GM19328 (cell line): Measurements from ENCODE around the gene CDK19.
A peak's percentile ranks its signal among the peaks of the same experiment; 100 is the strongest.
"Not testable (repeated sequence)": the region's sequence is repeated elsewhere in the genome, so short reads cannot be mapped to it uniquely, and the experiment has no call there.

Experiments used
- ATAC-seq: cut with Tn5 transposase; IDR thresholded peaks from one replicate; pipeline ENCODE4 v1.9.1; 2021; ENCODE audit warnings: mild to moderate bottlenecking, moderate library complexity; ENCODE audit not compliant: unreplicated experiment

The CDK19 gene

DNA sequence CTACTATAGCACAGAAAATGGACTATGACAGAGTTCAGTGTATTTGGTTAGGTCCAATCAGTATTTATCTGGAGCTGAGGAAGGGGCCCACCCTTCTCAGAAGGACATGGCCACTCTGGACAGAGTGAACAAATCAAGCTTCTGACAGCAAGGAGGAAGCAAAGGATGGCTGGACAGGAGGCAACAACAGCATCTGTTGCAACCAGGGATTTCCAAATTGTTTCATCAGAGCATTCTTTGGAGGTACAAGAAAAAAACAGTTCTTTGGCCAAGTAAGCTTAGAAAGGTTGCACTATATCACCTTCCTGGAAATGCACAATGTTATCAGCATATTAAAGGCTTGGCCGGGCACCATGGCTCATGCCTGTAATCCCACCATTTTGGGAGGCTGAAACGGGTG lies 220.2 kb downstream of the CDK19 start:
- ATAC-seq: no peak

DNA sequence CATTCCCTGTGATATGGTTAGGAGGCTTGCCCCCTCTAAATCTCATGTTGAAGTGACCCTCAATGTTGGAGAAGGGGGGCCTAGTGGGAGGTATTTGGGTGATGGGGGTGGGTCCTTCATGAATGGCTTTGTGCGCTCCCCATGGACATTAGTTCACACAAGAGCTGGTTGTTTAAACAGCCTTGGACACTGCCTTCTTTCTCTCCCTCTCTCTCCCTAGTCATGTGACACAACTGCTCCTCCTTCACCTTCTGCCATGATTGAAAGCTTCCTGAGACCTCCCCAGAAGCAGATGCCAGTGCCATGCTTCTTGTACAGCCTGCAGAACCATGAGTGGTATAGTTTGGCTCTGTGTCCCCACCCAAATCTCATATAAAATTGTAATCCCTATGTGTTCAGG lies 221.6 kb downstream of the CDK19 start:
- no peak for ATAC-seq

DNA sequence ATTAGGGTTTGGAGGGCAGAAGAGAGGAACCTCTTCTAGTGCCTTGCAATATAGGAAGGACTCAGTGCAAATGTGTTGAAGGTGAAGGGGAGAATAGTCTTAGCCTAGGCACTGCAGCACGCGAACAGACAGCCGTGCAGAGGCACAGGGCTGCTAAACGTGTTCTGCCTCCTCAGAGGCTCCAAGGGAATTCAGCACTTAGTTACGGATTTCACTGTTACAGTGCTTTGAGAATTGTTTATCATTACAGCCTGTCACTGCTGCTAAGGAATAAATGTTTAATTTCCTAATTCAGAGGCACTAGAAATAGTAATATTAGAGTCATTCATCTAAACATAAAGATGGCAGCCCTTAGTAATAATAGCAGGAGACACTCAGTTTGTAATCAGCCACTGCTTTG lies 222.5 kb downstream of the CDK19 start:
- ATAC-seq: no peak

DNA sequence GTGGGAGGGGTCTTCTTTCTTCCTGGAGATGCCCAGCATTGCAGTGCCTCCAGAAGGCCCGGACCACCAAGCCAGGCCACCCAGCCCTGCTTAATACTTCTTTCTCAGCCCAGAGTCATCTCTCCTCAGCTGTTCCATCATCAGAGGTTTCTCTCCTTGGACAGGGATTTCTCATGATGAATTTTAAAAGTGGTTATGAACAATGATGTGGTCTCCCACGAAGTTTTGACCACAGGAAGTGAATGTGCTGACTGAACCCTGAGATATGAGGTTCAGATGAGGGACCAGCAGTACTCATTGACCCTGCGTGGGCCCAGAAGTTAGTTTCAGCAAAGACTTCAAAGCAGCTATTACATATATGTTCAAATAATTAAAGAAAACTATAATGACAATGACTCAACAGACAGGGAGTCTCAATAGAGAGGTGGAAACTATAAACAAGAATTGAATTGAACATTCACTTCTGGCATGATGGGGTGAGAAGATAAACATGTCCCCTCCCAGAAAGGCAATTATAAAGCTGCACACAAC lies 224.4 kb downstream of the CDK19 start:
- ATAC-seq: no peak

DNA sequence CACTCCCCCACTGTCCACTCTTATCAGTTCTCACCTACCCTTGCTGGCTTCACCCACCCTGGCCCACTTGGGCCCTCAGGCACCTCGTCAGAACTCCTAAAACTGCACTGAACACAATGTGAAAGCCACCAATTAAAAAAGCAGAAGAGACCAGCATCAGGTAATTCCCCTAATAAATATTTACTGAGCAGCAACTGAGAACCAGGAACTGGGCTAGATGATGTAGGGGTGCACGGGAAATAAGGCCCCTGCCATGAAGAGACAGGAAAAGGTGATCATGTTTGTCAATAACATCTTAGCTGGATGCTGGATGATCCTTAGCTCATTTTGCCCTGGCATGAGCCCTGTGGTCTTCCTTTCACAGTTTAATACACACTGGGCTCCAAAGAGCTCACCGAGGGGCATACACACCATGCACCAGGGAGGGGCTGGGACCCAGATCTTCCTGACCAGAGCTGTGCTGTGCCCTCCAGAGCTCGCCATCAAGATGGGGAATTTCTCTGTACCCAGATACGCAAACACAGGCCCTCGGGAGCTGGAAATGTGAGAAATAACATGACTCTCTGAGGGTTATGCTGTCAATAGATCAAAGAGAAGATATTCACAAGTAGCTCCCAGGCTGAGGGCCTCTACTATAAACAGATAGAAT lies 225.3 kb downstream of the CDK19 start:
- ATAC-seq: peak; percentile 87

DNA sequence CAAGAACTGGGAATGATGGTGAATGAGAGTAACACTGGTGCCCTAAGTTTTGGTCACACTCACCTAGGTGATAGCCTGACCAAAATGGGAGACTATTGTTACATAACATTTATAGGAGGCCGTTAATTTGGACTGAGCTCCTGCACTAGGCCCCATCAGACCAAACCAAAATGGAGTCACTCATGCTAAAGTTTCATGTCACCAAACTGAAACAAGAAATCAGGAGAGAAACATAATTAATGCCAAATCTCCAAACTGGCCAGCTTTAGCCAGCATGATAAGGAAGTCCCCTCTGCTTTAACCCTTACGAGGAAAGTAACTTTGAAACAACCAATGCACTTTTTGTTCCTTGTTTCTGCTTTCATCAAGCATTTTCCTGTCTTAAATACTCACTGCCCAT lies 227.9 kb downstream of the CDK19 start:
- no peak for ATAC-seq

DNA sequence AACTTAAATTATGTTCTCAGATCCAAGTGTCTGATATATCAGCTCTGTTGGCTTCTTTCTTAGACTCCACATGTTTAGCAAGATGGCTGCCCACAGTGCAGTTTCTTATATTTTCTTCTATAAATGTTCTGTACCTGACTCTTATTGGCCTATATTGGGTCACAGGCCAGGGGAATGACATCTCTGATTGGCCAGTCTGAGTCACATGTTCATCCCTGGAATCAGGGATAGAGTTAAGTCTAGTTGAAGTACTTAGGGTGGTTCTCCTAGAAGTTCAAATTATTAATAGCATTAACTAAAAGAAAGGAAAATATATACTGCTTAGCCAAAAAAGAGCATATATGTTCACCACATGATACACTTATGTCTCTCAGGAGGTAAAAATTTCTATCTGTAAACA lies 233.6 kb downstream of the CDK19 start:
- ATAC-seq: no peak

DNA sequence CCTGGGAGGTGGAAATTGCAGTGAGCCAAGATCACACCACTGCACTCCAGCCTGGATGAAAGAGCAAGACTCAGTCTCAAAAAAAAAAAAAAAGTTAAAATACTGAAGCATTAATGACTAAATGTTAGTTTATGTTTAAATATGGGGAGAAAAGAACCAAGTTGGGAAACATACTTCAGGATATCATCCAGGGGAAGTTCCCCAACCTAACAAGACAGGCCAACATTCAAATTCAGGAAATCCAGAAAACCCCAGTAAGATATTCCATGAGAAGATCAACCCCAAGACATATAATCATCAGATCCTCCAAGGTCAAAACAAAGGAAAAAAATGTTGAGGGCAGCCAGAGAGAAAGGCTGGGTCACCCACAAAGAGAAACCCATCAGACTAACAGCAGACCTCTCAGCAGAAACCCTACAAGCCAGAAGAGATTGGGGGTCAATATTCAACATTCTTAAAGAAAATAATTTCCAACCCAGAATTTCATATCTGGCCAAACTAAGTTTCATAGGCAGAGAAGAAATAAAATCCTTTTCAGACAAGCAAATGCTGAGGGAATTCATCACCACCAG lies 237.6 kb downstream of the CDK19 start:
- not testable (repeated sequence) for ATAC-seq

DNA sequence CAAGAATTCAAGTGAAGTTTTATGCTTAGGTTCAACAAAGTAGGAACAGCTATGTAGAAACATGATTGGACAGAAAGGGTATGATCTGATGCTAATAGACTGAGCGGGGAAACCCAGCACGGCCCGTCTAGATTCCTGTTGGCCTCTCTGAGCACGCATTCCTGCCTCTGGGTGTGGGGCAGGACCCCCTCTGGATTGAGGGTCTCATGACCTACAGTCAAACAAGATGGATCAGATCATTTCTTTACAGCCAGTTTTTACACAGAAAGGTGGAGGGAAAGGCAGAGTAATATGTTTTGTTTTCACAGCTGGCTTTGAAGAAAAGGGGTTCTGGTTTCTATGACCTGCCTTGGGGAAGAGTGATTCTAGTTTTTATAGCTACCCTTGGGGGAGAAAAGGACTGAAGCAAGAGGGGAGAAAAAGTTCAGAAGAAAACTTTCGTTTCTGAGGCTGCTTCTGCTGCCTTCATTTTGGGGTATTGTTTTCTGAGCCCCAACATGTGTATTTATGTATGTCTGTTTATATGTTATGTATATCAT lies 239.3 kb downstream of the CDK19 start:
- no peak for ATAC-seq

DNA sequence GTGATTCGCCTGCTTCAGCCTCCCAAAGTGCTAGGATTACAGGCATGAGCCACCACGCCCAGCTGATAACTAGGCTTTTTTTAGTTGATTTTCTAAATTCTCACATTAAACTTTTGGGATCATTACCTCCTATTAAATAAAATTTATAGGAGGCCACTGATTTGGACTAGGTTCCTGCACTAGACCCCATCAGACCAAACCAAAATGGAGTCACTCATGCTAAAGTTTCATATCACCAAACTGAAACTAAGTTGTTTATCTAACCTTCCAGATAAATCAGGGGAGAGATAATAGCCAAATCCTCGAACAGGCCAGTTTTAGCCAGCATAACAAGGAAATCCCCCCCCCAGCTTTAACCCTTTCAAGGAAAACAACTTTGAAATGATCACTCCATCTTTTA lies 240.5 kb downstream of the CDK19 start:
- no peak for ATAC-seq

DNA sequence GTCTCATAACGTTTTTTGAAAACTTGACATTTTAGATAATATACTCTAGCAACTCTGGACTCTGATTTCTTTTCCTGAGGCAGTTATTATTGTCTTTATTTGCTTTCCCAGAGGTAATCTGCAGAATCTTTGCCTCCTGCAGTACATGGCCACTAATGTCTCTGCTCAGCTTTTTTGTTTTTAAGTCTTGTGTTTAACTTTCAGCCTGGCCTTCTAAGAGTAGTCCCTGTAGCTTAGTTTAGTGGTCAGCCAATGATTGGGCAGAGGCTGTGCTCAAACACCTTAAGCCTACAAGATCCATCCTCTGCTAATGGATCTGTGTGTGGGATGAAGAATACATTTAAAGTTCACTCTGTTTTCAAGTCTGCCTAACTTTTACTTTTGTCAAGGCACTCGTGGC lies 241.7 kb downstream of the CDK19 start:
- ATAC-seq: no peak

DNA sequence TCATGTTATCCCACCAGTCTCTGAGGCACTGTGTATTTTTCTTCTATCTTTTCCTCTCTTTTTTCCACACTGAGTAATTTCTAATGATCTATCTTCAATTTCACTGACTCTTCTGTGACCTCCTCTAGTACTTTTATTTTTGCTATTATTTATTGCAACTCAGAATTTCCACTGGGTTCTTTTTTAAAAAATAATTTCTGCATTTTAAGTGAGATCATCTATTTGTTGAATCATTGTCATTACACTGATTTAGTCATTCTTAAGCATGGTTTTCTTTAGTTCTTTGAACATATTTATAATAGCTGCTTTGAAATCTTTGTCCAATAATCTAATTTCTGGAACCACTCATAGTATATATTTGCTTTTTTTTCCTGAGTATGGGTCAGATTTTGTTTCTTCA lies 242.1 kb downstream of the CDK19 start:
- ATAC-seq: no peak

DNA sequence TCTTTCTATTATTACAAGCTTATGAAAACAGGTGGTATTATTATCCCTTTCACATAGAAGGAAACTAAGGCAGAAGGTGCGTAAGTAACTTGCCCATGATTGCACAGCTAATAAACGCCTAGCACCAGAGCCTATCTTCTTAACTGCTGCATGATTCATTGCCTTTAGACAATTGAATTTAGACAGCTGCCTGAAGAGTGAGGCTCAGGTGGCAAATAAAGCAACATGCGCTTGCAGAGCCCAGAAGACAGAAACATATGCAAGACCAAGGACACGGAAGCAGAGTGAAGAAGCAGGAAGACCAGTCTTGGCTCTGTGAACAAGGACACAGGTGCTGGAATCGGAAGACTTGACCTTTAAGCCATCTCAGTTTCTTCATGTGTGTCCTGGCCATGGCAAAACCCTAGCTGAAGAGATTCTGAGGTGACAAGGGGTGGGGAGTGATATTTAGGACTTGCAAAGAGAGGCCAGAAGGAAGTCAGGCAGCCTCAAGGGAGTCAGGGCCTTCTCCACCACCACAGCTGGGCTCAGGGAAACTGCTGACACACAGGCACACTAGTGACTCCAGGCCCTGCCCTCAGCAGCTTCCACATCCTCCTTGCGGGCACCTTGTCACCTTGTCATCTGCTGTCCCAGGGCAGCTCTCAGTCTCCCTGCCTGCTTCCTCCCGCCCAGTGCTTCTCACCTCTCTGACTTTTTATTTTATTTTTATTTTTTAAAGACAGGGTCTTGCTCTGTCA lies 247.1 kb downstream of the CDK19 start:
- ATAC-seq: no peak

DNA sequence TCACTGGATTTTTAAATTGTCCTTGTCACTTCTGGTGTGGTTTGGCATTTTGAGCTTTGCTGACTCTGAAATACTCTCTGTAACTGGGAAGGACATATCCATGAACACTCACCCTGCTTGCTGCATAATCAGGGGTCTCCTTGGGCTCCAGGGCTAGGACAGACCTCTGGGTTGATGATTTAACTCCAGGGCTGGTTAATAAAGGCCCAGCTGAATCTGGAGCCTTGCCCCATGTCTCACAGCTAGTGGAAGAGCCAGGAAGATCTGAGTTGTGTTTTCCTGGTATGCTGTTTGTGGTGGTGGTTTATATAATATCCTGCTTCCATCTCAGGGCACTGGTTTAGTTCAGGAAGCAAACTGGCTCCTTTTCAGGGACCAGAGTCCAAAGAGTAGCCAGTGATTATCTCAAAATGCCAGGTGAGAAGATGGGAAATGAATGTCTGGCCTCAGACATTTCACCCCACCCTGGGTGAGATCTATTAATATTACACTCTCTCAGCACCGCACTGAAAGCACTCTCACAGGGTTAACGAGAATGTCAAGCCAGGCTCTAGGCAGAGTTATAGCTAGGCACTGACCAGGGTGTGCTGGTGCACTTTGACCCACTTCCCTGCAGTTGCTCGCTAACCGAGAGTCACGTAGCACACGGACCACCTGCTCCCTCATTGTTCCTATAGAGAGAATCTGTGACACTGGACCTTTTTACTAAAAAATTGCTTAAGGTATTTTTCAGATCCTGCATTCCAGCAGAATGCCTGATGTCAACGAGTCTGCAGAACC lies 248.7 kb downstream of the CDK19 start:
- no peak for ATAC-seq

DNA sequence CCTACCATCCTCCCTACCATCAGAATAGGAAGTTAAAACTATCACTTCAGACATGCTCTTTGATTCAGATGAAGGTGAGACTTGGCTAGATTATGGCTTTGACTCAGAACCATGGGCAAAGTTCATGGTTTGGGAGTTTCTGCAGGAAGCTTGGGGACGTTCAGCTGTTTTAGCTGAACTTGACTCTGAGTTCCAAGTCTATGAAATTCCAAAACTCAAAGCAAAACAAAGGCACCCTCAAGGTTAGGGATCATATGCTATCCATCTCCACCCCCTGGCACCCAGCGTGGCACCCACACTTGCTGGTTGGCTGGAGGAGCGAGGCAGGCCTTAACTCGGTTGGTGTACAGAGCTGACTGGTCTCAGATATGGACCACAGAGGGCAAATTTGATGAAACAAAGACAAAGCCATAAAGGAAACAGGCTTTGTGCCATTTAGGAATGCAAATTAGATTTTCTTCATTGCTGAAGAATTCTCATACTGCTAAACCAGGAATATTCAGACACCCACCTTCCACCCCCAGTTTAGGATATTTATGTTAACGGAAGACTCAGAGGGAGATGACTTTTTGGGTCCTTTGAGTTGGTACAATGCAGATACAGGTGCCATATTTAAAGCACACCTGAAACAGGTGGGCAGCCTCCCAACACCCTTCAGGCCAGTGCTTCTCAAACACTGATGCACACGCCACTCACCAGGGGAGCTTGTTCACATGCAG lies 250.4 kb downstream of the CDK19 start:
- no peak for ATAC-seq

DNA sequence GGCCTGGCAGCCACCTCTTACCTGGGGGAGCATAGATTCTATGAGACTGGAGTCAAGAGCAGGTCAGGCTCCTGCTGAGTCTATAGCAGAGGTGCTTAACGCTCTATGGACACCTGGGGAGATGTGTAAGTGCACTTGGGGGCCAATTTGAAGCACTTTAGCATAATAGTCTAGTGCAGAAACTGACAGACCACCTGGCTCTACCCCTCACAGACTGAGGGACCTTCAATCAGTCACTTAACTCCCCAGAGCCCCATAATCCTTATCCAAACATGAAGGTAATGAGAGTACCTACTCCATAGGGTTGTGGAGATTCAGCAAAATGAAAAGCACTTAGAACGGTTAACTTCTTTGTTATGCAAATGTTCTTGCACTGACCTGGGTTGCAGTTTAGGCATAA lies 251.6 kb downstream of the CDK19 start:
- no peak for ATAC-seq

DNA sequence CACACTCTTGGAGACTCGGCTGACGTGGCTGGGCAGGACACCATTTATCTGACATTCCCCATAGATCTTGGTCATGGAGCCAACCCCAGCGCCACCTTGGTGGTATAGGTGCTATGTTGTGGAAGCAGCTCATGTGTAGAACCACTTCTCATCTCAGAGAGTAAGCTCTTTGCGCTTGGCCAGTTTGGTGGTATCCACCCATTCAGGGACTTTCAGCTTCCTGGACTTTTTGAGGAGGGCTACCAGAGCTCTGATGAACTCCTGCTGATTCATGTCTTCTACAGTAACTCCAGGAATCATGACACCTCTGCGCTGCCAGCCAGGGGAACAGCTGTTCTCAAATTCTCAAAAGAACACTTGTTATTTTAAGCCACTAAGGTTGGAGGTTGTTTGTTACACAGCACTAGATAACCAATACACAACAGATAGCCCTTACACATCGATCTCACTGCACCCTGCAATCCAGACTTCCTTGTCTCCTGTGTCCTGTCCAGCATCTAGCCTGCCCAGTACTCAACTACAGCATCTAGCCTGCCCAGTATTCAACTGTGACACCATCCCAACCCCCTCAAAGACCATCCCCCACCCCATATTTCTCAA lies 252.9 kb downstream of the CDK19 start:
- ATAC-seq: no peak

DNA sequence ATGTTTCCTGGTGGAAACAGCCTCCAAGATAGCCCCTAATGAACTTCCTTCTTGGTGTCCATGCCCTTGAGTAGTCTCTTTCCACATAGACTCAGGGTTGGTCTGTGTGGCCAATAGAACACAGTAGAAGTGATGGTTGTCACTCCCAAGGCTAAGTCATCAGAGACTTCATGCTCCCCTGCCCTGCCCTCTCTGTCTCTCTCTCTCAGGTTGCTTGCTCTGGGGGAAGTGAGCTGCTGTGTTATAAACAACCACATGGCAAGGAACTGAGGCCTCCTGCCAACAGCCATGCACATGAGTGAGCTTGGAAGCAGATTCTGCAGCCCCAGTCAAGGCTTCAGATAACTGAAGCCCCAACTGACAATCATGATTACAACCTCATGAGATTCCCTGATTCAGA lies 253.6 kb downstream of the CDK19 start:
- no peak for ATAC-seq

DNA sequence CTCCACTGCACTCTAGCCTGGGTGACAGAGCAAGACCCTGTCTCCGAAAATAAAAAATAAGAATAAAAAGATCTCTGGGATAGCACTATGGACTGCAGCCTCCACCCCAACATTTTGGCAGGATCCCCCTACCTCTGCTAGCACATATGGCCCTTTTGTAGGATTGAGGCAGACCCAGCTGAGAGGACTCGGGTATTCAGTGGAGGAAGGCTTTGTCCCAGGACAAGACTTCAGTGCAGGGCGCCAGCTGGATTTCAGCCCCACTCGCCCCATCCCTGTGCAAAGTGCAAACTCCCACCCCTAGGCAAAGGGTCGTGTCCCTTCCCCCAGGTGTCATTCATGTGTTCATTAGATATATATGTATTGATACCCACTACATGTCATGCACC lies 254.3 kb downstream of the CDK19 start:
- ATAC-seq: no peak
